GM04503 (cell line): ENCODE data around the gene CHI3L2.

Experiments used
- DNase-seq: peaks from one replicate; pipeline ENCODE4 v3.0.0-alpha.2; 2012; ENCODE audit warnings: low read depth

Gene CHI3L2, protein sequence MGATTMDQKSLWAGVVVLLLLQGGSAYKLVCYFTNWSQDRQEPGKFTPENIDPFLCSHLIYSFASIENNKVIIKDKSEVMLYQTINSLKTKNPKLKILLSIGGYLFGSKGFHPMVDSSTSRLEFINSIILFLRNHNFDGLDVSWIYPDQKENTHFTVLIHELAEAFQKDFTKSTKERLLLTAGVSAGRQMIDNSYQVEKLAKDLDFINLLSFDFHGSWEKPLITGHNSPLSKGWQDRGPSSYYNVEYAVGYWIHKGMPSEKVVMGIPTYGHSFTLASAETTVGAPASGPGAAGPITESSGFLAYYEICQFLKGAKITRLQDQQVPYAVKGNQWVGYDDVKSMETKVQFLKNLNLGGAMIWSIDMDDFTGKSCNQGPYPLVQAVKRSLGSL

DNA sequence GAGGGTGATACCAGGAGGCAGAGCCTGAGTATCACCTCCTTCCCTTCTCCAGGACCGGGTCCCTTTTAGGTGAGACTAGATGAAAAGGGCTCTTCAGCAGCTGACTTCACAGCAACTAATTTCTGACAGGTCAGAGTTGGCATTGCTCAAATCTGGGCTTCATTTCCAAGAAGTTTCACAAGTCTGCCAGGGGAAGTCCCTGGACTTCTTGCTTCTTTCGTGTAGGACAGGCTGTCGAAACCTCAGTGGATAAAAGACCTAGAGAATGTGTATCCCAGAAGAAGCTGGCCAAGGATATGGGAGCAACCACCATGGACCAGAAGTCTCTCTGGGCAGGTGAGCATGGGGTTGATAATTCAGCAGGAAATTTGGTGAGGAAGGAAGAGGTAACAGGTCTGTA is at the start of gene CHI3L2:
Gene CHI3L2 (plus strand): TSS at position 280 of the 400 bp plus-strand sequence. CDS start 17 bp downstream, at position 297.
- no peak for DNase-seq

DNA sequence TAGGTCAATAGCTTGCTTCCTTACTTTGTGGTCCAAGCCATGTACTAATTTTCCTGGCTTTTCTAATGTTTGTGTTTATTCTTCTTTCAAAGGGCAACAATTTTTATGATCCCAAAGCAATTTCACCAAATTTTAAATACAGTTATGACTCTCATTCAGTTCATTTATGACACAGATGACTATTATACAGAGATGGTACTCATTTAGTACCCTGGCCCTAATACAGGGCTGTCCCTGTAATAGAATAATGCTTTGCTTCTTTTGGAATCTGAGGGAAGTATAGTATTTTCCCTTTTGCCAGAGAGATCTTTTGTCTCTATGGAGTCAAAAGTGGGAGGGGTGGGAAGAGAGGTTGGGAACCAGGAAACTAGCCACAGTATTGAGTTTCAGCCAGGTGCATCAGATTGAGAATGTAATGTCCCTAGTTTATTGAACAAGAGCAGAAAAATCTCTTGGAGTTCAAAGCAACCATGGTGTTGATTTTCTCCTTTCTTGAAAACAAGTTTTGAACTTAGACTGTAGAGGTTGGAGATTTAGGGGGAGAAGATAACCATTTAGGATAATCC is 47.5 kb upstream of the CHI3L2 start:
- DNase-seq, result no peak

DNA sequence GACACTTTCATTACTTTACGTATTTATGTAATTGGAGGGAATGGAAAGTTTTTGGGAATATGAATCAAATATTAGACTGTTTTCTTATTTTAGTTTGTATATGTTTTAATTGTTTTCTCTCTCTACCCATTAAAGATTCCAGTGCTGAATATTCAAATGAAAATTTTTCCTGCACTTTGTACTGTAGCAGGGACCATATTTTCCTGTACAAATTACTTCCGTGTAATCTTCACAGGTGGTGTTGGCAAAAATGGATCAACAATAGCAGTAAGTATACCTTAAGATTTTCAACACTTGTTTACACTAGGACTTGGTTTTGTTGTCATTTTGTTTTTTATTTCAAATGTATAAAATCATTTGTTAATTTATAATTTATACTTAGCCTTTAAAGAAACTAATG is 45.5 kb upstream of the CHI3L2 start:
- DNase-seq, result no peak

DNA sequence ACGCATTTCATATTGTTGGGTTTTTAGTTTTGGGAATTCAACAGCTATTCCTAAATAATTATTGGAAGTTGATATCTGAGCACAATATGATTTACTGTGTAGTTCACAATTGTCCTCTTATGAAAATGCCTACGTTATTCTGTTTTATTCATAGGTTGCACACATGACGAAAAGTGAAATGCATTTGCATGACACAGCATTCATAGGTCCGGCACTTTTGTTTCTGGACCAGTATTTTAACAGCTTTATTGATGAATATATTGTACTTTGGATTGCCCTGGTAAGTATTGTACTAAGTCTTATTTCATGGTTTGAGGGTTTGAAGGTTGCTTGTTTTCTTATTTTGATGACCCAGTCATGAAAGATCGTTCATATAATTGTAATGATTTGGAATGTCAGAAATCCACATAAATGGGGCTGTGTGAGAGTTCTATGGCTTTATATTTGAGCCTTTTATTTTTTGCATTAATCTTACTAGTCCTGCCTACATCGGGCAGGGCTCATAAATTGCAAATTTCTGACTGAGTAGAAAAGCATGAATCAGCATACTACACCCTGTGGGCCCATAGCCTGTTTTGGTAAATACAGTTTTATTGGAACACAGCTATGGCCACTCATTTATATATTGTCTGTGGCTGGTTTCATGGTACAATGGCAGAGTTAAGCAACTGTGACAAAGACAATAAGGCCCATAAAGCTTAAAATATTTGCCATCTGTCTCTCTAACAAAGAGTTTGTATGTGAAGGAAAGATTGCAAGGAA is 44.0 kb upstream of the CHI3L2 start:
- DNase-seq, result no peak

DNA sequence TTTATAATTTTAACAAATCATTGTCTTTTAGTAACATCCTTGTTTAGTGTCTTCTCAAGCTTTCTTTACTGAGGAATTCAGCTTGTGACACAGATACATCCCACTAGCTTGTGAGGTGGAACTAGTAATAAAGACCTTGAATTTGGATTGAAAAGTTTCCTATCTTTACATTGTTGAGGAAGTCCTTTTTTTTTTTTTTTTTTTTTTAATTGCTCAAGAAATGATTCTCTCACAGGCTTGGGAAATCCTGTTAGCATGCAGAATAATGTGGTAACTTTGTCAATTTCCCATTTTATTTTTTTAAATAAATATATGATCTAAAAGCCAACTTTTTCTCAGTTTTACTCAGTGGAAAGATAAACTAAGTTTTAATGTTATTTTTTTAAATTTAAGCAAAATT is 42.9 kb upstream of the CHI3L2 start:
- no peak for DNase-seq

DNA sequence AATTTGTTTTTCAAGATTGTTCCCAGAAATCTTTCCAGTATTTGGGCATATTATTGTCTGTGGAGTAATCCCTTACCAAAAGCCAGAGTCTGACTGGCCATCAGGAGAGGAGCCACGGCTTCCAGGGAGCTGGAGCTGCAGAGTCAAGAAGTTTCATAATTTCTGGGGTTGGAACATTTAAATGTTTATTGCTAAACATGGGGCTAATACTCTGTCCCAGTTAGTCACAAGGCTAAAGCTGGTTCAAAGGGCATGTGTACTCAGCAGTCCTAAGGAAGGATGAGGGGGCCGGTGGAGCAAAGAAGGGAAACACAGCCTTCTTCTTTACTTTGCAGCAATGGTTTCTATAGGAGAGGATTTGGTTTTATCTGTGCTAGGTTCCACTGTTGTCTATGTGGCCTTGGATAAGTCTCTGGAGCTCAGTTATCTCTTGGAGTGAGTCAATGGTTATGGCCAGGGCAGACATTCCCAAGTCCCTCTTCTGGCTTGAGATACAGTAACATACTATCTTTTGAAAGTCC is 36.5 kb upstream of the CHI3L2 start:
- DNase-seq, result peak; percentile 75

DNA sequence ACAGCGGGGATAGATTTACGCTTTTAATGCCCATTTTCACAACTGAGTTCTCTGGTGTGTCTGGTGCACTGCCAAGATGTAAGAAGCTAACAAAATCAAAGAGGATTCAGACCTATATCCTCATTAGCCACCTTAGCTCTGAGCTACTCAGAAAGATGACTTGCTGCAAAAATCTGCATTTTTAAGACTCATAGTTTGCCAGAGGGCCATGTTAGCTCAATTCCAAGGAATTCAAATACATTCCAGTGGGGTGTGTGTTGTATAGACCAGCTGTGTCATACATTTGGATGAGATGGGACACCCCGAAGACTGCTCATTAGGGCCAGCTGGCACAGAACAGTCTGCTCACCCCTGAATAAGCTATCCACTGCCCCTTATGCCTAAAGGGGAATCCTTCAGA is 36.0 kb upstream of the CHI3L2 start:
- peak; percentile 87 for DNase-seq

DNA sequence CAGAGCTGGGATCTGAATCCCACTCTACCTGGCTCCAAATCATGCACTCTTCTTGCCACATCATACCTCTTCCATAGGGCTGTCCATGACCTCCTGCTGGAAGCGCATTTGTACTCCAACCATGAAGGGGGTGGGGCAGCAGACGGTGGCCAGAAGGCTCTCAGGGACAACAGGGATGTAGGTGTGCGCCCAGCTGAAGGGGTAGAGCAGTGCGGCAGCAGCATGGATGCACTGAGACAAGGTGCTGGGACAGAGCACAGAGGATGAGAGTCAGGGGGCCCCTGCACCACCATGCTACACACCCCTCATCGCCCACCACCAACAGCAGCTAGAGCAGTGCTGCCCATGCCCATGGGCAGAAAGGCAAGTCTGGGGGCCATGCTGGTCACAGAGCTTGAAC is 35.4 kb upstream of the CHI3L2 start:
- DNase-seq, result no peak

DNA sequence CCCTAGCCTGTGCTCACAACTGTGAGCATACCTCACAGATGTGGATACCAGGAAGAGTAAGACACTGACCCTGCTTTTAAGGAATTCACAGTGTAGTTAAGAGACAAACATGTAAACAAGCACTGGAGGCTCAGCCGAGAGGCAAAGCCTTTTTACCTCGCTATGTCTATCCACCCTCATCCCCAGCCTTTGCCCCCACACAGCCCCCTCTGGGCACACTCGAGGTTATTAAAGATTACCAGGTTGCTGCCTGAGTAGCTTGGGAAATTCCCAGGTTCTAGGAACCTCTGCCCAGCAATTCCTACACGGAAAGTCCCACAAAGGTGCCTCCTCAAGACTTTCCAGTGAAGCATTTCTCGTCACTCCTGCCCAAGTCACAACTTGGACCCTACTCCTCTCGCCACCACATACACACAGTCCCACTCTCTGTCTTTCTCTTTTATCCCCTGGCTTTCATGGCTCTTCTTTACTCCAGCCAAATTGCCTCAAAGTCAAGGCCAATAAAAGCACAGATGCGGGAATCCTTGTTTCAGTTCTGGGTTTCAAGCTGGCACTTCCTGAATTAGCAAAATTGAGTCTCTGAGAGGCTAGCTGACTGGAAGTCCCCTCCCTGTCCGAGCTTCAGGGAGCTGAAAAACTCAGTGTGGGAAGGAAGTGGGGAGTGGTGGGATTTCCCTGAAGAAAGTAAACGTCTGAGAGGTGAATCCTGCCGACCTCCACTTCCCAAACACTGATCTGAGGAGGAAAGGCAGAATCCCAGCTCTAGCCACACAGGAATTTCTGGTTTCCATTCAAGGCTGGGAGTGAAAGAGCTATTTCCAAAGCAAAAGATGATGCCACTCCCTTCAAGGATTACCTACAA is 34.6 kb upstream of the CHI3L2 start:
- DNase-seq, result no peak

DNA sequence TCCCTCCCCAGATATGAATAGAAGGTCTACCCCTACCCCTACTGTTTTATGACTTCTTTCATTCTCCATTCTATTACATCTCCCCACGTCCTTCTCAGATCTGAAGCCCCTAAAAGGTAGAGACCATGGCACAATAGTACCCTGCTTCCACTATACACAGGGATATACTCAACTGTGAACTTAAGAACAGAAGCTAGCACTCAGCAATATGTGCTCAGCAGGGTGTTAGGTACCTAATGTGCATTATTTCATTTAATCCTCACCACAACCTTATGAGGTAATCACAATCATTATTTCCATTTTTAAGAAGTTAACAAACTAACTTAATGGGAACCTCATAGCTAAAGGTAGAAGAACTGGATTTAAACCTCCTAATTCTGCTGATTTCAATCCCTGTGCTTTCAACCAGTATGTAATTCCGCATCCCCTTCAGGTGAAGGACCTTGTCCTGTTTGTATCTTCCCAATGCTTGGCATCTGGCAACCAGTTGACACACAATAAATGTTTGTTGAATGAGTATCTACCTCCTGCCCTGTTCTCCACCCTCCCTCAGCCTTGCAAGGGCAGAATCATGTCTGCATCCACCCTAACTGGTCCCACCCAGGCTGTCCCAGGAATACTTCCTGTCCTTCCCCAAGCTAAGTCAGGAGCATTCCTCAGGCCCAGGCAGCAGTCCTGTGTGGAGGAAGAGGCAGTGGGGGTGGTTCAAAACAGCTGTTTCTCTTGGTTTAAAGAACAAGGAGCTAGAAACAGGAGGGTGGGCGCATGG is 33.6 kb upstream of the CHI3L2 start:
- no peak for DNase-seq

DNA sequence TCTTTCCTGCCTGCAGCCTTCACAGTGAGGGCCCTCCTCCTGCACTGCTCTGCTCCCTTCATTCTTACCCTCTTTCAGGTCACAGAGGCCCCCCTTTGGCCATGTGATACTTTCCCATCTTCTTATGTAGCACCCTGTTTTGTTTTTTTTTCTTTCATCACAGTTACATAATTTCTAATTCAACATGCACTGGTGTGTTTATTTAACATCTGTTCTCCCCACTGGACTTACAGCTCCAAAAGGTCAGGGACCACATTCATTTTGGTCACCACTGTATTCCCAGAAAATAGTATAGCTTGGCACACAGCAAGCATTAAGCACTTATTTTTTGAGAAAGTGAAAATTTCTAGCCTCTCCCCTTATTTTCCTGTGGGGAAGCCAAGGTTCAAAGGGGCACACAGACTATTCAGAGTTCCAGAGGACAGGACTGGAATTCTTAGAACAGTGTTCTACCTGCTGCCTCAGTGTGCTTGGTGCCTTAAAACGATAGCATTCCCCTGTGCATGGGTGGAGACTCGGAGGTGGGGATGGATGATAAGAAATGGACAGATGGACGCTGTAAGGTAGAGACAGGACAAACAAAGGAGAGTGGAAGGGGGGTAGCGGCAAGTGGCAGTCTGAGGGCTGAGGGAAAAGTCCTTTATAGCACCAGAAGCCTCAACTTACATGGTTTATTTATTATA is 32.4 kb upstream of the CHI3L2 start:
- no peak for DNase-seq

DNA sequence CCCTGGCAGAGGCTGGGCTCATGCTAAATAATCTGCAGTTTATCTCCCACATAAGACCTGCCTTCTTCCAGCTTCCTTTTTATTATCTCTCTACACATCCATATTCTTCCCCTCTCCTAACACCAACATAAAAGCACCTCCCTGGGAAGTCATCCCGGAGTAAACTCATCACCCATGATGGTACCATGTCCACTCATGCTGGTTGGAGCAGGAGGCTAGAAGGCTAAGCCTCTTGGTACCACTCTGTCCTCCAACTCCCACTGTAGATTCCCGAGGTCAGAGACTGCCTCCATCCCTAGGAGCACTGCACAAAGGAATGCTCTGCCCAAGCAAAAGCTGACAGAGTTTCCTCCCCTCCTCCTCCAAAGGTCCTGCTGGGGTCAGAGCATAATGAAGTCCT is 31.3 kb upstream of the CHI3L2 start:
- DNase-seq, result no peak

DNA sequence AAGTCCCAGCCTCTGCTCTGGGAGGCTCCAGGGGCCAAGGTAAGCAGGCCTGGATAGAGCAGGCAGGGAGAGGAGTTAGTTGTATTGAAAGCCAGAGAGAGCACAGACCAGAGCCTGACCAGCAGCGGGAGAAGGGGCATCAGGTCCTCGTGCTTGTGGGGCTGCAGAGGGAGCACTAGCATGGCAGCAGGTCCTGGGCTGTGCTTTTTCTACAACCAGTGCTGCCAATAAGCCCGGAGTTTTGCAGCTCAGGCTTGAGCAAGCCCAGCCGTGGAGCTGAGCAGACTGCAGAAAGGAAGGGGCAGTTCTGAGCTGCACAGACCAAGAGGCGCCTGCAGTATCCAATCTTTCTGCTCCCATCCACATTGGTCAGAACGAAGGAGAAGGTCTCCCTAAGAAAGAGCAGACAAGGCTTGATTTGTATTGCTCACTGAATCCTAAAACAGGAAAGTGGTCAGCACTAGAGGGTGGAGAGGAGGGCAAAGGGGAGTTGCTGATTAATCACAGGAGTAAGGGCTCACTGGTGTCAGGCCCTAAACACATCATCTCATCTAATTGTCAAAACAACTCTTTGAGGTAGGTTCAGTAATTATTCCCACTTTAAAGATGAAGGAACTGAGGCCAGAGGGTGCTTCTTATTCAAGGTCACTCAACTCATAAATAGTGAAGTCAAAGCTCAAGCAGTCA is 29.8 kb upstream of the CHI3L2 start:
- DNase-seq, result no peak

DNA sequence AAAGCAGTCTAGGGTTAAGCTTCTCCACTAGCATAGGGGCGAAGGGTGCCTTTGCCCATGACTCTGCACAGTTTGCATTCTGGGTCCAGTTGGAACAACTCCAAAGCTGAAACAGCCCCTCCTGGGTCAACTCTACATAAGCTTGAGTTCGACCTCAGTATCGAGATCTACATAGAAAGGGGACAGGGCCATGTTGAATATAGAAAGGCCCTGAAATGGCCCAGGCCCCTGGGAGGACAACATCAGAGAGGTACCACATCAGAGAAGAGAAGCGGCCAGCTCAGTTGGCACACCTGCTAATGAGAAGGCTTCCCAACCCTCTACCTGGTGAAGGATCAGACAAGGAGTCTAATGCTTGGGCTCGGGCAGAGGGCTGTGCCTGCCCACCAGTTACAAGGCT is 28.7 kb upstream of the CHI3L2 start:
- DNase-seq, result no peak

DNA sequence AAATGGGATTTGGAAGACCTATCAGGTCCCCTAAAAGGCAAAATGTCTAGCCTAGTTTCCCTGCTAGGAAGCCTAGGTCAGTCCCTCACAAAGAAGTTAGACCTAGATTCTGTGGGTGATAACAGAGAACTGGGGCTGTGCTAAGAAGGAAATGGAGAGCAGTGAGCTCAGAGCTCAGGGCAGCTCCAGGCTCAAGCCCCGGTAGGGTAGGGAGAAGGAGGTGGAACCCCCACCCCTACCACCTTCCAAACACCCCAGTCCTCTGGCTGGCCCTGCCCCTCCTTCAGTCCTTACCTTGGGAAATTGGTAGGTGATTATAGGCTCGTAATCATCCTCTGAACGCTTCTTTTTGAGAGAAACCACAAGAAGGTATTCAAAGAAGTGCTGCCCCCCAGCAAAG is 28.2 kb upstream of the CHI3L2 start:
- no peak for DNase-seq

DNA sequence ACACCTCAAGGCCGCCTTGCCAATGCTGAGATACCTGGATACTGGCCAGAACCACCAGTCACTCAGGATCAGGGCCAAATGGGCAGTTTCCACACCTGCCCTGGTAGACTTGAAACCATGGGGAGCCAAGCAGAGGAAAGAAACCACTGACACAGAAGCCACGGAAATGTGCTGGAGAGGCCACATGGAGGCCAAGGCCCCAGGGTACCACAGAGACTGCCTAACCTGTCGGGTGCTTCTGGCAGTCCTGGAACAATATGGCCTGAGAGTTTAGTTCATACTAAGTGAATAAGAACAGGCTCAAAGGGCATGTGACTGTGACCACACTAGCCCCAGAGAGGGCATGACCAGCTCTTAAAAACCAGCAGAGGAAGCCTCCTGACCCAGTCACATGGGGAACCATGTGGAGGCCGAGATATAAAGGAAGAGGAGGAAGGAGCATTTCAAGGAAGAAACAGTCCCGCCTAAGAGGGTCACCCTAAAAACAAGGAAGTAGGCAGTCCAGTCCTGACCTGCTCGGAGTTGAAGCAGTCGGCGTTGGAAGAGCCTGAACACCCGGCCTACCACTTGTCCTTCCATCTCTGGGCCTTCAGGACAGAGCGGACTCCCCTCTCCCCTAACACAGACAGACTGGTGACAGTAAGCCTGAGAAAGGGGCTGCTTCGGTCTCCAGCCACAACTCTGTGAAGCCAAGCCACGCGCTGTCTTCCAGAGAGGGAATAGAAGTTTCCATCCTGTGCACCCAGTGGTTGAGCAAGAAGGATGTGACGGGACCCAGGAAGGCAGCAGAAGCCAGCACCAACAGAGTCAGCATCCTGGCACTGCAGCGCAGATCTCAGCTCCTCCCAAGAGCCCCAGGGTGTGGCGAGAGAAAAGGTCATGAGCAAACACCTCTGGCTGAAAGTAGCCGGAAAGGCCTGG is 27.4 kb upstream of the CHI3L2 start, which contains the start of gene DENND2D:
Gene DENND2D (minus strand): TSS at position 766 of the 921 bp plus-strand sequence. CDS start 187 bp downstream, at position 579.
- no peak for DNase-seq

DNA sequence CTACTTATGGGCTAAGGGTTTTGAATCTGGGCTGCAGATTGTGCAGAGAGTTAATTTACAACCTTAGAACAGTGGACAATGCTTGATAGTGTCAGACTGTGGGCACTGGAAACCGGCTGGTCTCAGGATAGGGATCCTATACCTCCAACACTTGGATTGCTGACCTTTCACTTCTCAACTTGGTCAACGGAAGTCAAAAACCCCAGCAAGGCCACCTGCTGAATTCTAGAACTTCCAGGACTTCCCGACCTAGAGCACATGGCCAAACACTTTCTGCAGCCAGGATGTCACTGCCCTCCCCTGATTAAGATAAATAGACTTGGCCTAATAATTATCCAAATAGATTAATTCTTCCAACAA is 26.7 kb upstream of the CHI3L2 start:
- DNase-seq, result no peak

DNA sequence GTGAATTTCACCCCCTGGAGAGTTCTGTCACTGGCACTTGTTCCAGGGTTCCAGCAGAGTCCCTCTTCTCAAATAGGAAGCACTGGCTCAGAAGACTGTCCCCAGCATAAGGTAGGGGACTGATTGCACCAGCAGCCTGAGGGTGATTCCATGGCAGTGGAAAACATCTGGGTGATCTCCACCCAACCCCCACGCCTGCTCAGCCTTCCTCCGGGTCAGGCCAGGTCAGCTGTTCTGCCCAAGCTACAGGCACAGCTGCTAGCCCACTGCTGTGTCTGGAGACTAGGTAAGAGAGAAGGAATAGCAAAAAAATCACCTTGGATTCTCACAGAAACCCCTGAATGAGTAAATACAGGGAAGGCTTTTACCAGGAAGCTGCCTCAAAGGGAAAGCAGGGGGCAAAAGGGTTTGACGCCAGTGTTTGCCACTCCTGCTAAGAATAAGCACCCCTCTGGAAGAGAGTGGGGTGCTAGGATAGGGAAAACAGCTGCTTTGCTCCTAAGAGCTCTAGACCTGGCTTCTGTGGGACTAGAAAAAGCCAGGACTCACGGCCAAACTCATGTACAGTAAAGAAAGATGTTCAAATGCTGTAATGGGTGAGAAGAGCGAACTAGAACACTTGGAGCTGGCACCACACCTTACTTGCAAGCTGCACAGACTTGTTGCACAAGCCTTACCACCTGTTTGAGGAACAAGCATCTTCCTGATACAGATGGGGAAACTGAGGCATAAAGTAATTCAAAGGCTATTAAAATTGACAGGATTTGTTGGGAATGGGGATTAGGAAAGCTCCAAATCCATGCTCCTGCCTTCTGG is 26.0 kb upstream of the CHI3L2 start:
- DNase-seq, result no peak
